Stimulated activated CD8-positive, alpha-beta memory T cell treated with anti-CD3 and anti-CD28 coated beads, Interleukin-2, amount 100 ng/mL, for 48 hours (primary cell): ENCODE measurements around the gene LTA.

ENCODE experiments used
- DNase-seq, 2 donors: peaks; one replicate each; pipeline ENCODE4 v3.0.0-alpha.2; 2020; ENCODE audit warnings: low read depth in 2 of 2

The LTA gene, protein sequence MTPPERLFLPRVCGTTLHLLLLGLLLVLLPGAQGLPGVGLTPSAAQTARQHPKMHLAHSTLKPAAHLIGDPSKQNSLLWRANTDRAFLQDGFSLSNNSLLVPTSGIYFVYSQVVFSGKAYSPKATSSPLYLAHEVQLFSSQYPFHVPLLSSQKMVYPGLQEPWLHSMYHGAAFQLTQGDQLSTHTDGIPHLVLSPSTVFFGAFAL

GRCh38 chr6:31572041-31572911, at the start of gene LTA:
Gene LTA, plus strand, starts transcription at chr6:31572289. Its CDS starts 454 bp downstream, at chr6:31572743.
- peak; percentile 72 to 78 for DNase-seq

DNA sequence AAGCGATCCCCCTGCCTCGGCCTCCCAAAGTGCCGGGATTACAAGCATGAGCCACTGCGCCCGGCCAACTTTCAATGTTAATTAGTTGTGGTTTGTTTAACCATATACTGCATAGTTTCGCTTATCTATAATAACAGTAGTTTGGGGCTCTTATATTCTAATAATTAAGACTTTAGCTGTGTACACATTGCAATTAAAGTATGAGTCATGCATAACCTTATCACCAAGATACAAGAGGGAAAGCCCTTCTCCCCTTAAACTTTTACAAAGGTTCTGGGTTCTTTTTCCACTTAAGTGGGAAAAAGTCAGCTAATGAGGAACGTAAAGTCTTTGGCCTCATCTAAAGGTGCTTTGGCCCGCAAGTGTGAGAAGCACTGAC, 46.5 kb upstream of the LTA start:
- no peak for DNase-seq

- DNase-seq, result no peak
These were observed 46.0 kb upstream of the LTA start for GRCh38 chr6:31525932-31526591.

DNA sequence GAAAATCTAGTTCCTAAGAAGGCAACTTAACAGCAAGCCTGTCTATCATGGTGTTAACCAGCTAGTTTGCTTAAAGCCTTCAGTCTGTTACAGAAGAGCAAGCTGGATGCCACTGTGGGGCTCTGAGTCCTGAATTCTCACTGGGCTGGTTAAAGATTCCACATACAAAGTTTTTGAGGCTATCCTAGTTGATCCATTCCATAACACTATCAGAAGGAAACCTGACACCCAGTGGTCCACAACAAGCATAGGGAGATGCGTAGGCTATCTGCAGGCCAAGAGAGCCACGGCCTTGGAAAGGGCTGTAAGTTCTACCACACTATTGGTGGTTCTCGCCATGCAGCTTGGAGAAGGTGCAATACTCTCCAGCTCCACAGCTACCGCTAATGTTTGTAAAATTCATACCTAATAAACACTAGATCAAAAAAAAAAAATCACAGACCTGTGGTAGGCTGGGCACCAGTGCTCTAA, 43.7 kb upstream of the LTA start:
- no peak for DNase-seq

DNA sequence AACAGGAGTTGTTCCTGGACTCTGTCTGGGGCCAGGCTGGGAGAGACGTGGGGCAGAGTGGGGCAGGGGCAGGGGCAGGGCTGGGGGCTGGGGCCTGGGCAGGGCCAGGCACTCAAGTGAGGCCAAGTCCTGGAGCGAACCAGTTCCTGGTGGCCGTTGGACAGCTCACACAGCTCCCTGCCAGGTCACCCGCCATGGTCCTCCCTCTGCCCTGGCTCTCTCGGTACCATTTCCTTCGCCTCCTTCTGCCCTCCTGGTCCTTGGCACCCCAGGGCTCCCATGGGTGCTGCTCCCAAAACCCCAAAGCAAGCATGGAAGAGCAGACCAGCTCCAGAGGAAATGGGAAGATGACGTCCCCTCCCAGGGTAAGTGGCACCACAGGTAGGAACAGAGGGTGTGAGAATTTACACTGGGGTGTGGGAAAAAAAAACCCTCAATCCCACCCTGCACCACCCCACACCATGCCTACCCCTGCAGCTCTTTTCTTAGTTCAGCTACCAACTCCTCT, 43.2 kb upstream of the LTA start, which contains the start of gene MCCD1:
TSS of gene MCCD1 (plus strand) at position 142 of the 508 bp plus-strand sequence. CDS start at position 195, 53 bp downstream.
- no peak for DNase-seq

- DNase-seq, result no peak
These were observed 42.5 kb upstream of the LTA start for GRCh38 chr6:31529329-31530150.

DNA sequence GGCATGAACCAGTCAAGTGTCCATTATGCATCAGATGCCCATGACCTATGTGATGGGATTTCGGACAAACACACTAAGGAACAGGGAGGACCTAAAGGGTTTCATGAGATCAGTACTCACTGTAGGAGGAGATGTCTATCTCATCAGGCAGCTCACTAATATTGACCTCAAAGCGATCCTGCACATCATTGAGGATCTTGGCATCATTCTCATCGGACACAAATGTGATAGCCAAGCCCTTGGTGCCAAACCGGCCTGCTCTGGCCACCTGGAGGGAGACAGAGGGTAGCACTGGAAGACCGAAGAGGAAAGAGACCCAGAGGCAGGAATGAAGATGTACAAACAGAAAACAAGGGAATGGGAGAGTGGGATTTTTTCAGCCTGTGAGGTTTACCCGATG, 41.4 kb upstream of the LTA start:
- DNase-seq, result no peak

GRCh38 chr6:31531162-31531561, 40.9 kb upstream of the LTA start:
- DNase-seq, result no peak

GRCh38 chr6:31531771-31532643, 40.1 kb upstream of the LTA start:
- no peak for DNase-seq

- no peak for DNase-seq
These were observed 39.2 kb upstream of the LTA start for GRCh38 chr6:31532644-31533454.

DNA sequence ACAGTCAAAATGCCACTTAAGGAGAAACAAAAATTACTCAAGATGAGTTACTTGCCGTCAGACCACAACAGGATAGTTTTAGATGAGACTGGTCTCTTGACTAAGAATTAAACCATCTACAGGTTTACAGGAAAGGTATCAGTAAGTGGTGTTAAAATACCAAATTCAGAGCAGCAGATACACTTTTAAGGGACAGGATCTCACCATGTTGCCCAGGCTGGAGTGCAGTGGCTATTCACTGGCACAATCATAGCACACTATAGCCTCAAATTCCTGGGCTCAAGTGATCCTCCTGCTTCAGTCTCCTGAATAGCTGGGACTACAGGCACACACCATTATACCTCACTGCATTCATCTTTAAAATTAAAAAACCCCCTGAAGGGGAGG, 38.6 kb upstream of the LTA start:
- DNase-seq, result no peak

GRCh38 chr6:31534011-31534410, 38.1 kb upstream of the LTA start:
- no peak for DNase-seq

DNA sequence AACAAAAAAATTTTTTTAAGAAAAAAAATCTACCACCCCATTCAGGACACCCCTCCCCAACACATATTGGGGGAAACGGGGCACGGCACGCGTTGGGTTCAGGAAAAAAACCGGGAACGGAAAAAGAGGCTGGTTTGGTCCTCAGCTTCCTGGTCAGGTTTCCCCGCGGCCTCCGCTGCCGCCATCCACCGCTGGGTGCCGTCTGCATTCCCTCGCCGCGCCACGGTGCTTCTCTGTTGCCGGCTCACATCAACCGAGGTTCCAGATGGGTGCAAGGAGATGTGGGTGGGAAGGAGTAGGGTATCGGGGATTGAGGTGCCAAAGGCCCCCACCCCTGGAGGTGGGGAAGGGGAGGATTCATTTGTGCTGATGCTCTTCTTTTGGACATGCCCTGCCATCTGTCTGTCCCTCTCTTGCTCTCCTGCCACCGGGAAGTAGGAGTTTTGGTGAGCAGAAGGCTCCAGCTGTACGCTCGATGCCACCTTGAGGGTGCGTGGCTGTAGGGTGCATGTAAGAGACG, 37.5 kb upstream of the LTA start:
- DNase-seq, result no peak

GRCh38 chr6:31535538-31536324, 36.4 kb upstream of the LTA start:
- no peak for DNase-seq

DNA sequence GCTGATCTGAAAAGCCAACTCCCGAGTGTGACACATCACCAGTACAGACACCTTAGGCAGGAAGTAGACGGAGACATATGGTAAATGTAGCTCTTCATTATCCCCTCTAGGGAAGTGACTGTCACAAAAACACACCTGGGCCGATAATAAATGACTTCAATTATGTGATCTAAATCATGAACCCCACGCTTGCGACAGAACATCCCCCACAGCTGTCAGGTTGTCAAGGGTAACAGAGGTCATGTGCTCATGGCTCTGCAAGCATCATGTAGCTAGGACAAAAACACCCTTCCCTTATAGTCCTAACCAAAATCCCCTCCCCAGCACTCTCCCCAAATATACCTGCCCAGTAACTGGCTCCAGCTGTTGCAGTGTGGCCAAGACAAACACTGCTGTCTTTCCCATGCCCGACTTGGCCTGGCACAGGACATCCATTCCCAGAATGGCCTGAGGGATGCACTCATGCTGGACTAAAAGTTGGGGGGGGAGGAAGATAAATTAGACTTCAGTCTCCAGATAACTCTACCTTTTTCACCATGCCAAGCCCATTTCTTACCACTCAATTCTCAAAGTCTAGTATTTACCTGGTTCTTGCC, 33.2 kb upstream of the LTA start:
- no peak for DNase-seq

DNA sequence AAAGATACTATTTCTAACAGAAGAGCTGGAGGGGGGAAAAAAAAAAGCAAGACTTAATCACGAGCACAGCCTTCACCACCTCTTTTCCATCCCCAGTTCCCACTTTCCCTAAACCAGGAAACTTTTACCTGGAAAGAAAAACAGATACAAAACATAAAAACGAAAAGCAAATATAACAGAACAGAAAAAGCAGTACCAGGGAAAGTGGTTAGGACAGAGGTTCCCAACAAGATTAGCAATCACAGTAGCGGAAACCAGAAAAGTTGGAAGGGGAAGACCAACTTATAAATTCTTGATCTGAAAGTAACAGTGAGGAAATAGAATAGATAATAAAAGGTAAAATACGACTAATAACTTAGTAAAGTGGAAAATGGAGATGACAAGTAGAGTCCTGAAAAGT, 31.4 kb upstream of the LTA start:
- no peak for DNase-seq

GRCh38 chr6:31541059-31541657, 30.9 kb upstream of the LTA start:
- peak in 1 of 2 donors; percentile 51 for DNase-seq
